NCI-H2196 (cell line): ENCODE data around the gene COBLL1.

Experiments
- DNase-seq: peaks from one replicate; lab custom pipeline; 2025; ENCODE audit not compliant: unreplicated experiment; lab: John Stamatoyannopoulos, UW

The COBLL1 gene

DNA sequence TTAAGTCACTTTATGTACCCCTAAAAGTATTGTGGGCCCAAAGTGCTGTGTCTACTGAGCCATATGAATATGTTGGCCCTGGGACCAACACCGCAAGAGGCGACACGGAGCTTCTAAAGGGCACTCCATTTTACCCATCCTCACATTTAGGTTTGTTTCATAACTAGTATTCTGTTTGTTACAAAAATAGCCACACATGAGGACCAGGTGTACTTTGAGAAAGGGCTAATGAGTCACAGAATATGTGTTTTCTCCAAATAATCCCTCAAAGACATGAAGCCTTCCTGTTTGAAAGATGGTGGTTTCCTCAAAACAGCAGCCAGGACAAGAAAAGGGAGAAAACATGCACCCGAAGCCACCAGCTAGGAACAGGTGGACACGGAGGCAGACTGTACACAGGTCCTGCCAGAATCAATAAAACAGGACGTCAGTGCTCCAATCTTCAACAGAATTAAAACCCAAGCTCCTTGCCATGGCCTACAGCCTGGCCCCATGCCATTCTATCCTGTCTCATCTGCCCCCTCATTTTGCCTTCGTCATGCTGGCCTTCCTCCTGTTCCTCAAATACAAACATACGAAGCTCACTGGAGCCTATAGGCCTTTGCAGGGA, 198.6 kb downstream of the COBLL1 start:
- no peak for DNase-seq

DNA sequence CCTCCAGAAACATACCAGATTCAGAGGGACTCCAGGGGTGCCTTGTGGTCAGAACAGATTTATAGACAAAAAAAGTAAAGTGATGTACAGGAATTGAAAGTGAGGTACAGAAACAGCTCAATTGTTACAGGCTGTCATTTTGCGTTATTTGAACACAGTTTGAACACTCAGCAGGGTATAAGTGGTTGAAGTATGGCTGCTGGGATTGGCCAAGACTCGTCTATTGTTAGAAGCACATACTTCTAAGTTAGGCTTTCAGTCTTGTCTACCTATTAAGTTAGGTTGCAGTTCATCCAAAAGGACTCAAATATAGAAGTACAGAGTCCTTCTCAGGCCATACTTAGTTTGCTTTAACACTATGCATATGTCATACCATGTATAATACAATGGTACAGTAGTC, 199.4 kb downstream of the COBLL1 start:
- no peak for DNase-seq
